HG03039 (cell line): ENCODE measurements around the gene SRP14.
"Not testable (repeated sequence)": the region's sequence is repeated elsewhere in the genome, so short reads cannot be mapped to it uniquely, and the experiment has no call there.

Experiments used
- ATAC-seq: cut with Tn5 transposase; IDR thresholded peaks from one replicate; pipeline ENCODE4 v1.9.1; 2021; ENCODE audit warnings: mild to moderate bottlenecking, moderate library complexity; ENCODE audit not compliant: unreplicated experiment

Gene SRP14

GRCh38 chr15:40032125-40032839 is 6.7 kb downstream of the SRP14 start:
- ATAC-seq: no peak

DNA sequence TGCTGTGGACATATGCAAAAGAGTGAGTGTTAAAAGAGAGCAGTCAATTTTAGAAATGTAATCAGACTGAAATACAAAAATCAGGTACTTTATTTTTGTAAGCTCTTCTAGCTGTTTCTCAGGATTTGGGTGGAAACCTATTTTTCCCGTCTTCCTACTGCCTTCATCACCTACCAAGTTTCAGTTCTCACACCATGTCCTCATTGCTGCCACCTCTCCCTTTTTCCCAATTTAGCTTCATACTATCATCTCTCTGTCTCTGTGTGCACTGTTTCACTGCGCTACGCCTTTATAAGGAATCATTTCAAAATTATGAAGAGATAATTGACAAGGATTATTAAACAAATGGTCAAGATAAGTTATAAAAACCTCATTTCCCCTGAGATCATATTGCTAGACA is 7.7 kb downstream of the SRP14 start:
- ATAC-seq: no peak

- ATAC-seq: no peak
Observed at GRCh38 chr15:40029979-40030893, 8.7 kb downstream of the SRP14 start.

GRCh38 chr15:40028853-40029252 is 10.1 kb downstream of the SRP14 start:
- no peak for ATAC-seq

- no peak for ATAC-seq
Observed at GRCh38 chr15:40028193-40028592, 10.8 kb downstream of the SRP14 start.

- ATAC-seq: no peak
Observed at GRCh38 chr15:40016224-40016865, 22.6 kb downstream of the SRP14 start.

- no peak for ATAC-seq
Observed at GRCh38 chr15:40014390-40014789, 24.6 kb downstream of the SRP14 start.

DNA sequence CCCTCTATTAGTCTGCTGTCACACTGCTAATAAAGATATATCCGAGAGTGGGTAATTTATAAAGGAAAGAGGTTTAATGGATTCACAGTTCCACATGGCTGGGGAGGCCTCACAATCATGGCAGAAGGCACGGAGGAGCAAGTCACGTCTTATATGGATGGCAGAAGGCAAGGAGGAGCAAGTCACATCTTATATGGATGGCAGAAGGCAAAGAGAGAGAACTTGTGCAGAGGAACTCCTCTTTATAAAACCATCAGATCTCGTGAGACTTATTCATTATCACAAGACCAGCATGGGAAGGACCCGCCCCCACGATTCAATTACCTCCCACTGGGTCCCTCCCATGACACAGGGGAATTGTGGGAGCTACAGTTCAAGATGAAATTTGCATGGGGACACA is 25.6 kb downstream of the SRP14 start:
- not testable (repeated sequence) for ATAC-seq

DNA sequence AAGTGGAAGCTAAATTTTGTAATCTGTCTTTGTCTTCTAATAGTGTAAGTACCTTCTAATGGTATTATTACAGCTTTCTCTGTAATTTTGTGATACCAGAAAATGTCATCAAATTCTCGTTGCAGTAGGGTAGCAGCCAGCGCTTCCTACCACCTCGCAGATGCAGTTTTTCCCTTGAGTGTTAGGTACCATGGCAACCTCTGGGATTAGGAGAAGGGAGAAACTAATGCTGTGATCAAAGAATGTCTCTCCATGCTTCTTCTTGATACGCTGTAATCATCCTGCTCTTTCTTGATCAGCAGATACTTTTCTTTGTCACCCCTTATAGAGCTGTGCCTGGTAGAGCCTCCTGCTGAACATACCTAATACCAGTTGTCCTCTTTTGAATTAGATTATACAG is 27.7 kb downstream of the SRP14 start:
- ATAC-seq: no peak

- ATAC-seq: no peak
Observed at GRCh38 chr15:40010686-40011085, 28.3 kb downstream of the SRP14 start.

- ATAC-seq: no peak
Observed at GRCh38 chr15:40008061-40008765, 30.8 kb downstream of the SRP14 start.

GRCh38 chr15:40006646-40007045 is 32.3 kb downstream of the SRP14 start:
- ATAC-seq: no peak

- no peak for ATAC-seq
Observed at GRCh38 chr15:40006003-40006402, 33.0 kb downstream of the SRP14 start.

GRCh38 chr15:40003116-40003916 is 35.7 kb downstream of the SRP14 start:
- no peak for ATAC-seq

DNA sequence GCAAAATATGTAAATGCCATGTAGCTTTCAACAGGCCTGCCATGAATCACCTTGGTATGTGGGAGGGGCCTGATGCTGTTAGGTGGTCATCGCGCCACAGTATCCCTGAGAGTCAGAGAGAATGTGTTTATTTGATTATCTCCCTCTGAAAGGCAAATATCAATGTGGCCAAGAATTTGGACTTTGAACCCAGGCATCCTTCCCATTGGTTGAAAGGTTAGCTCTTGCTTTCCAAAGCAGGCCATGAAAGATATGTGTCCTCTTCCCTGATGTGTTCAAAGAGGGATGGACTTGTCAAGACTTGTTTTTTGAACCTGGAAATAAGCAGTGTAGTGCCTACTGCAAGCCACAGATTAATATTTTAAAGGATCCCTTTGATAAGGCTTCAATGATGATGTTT is 36.7 kb downstream of the SRP14 start:
- no peak for ATAC-seq

DNA sequence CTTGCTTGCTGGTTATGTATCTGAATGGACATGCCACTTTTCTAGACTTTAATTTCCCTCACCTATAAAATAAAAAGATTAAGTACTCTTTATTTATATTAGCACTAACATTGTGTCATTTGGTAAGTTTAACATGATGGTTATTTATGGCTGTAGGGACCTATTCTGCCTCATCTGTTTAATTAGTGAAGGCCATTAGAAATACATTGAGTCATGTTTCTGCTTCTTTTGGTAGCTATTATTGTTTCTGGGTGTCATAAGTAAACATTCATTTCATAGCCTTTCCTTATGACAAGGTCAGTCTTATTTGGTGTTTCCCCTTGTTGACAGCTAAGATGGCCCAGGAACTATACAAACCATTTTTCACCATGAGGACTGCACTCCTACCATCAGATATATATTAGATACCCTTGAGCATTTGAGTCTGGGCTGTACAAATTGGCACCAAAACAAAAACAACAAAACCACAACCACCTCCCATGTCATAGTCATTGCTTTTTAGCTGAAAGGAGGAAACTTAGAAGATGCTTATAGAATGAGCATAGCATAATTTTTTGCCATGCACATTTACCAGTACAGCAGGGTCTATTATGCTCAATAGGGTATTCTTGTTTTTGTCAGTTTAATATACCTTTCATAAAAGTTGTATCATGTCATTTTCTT is 39.3 kb downstream of the SRP14 start:
- no peak for ATAC-seq

GRCh38 chr15:39998511-39999077 is 40.4 kb downstream of the SRP14 start:
- no peak for ATAC-seq

DNA sequence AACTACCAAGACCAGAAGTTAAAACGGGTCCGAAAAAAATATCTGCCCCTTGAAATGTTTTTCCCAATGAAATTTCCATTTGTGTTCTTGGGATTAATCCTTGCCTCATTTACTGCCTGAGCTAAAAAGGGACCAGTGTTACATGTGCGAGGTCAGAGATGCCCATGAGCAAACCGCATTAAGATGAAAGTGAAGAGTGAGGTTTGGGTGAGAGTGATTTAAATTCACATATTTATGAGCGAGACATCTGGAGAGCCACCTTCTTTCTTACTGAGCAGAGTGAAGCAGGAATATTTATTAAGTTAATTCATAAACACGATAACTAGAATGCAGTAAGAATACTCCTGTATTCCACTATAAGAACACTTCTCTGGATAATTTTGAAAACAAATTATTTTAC is 41.3 kb downstream of the SRP14 start:
- no peak for ATAC-seq

DNA sequence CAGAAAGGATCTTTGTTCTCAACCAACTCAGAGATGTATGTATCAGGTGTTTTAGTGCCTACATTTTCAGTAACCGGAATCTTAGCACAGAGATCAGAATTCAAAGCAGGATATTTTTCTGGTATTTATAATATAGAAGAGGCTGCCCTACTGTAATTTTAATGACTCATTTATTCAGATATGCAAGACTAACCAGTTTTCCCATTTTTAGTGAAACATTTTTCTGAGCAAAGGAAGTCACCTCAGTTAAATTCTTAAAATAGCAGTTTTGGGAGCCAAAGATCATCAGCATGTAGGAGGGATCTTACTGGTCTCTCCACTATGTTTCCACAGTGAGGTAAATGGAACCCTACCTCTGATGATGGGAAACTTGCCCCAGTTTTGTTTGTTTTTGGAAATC is 42.0 kb downstream of the SRP14 start:
- ATAC-seq: no peak
